NCI-H128 (cell line): ENCODE data around the gene DHX57.
A peak's percentile ranks its signal among the peaks of the same experiment; 100 is the strongest.

Source experiments
- DNase-seq: peaks from one replicate; lab custom pipeline; 2025; ENCODE audit not compliant: unreplicated experiment; lab: John Stamatoyannopoulos, UW

DHX57 gene

GRCh38 chr2:38754506-38754905 lies 121.2 kb downstream of the DHX57 start:
- DNase-seq: no peak

GRCh38 chr2:38754049-38754448 lies 121.7 kb downstream of the DHX57 start:
- DNase-seq: no peak

GRCh38 chr2:38751596-38752410 lies 123.9 kb downstream of the DHX57 start:
- DNase-seq: no peak

GRCh38 chr2:38750891-38751595 lies 124.7 kb downstream of the DHX57 start, which contains the start of gene SRSF7:
Gene SRSF7 (minus strand): TSS chr2:38751361. CDS start chr2:38751256, 105 bp downstream.
- peak; percentile 98 for DNase-seq

GRCh38 chr2:38750011-38750890 lies 125.5 kb downstream of the DHX57 start:
- DNase-seq: no peak

GRCh38 chr2:38748943-38749804 lies 126.6 kb downstream of the DHX57 start:
- no peak for DNase-seq

GRCh38 chr2:38748391-38748790 lies 127.3 kb downstream of the DHX57 start:
- no peak for DNase-seq

- DNase-seq: no peak
Observed at GRCh38 chr2:38747819-38748218, 127.9 kb downstream of the DHX57 start.
